HEK293 (cell line): ENCODE results near the gene VPS18.

Experiments used
- FEZF1 ChIP-seq: fragments of 450-650 bp; formaldehyde crosslinking; IDR thresholded peaks from 2 replicates; pipeline ENCODE4 v1.5.1; 2016; ENCODE audit warnings: missing biosample characterization, missing genetic modification characterization
- PATZ1 ChIP-seq: fragments of 450-650 bp; formaldehyde crosslinking; IDR thresholded peaks from 2 replicates; pipeline ENCODE4 v1.5.1; 2016; ENCODE audit warnings: missing biosample characterization, missing genetic modification characterization
- SCRT1 ChIP-seq: fragments of 450-650 bp; formaldehyde crosslinking; IDR thresholded peaks from 2 replicates; pipeline ENCODE4 v1.5.1; 2016; ENCODE audit warnings: missing biosample characterization, missing genetic modification characterization, borderline replicate concordance
- ZNF274 ChIP-seq, 2 experiments: fragments of 200-500 bp in 1 of 2; fragments of 450-650 bp in 1 of 2; sonication (Bioruptor generic) in 1 of 2; formaldehyde crosslinking in 1 of 2; IDR thresholded peaks; 2 replicates each; pipeline versions ENCODE4 v1.5.1 to v1.6.1; 2014 to 2016; ENCODE audit warnings: borderline replicate concordance in 1 of 2, inconsistent platforms in 1 of 2, low read length in 1 of 2, missing biosample characterization in 1 of 2, missing genetic modification characterization in 1 of 2
- ZNF747 ChIP-seq: fragments of 450-650 bp; formaldehyde crosslinking; IDR thresholded peaks from 2 replicates; pipeline ENCODE4 v1.5.1; 2016; ENCODE audit warnings: missing biosample characterization, missing genetic modification characterization
- TF ChIP-seq, protein P1 (sequence below): fragments of 450-650 bp; formaldehyde crosslinking; IDR thresholded peaks from 2 replicates; pipeline ENCODE4 v1.5.1; 2016; ENCODE audit warnings: missing biosample characterization, missing genetic modification characterization
- TF ChIP-seq, protein P2 (sequence below): fragments of 450-650 bp; formaldehyde crosslinking; IDR thresholded peaks from 2 replicates; pipeline ENCODE4 v1.5.1; 2016; ENCODE audit warnings: missing biosample characterization, missing genetic modification characterization

- TF ChIP-seq, protein P1, sequence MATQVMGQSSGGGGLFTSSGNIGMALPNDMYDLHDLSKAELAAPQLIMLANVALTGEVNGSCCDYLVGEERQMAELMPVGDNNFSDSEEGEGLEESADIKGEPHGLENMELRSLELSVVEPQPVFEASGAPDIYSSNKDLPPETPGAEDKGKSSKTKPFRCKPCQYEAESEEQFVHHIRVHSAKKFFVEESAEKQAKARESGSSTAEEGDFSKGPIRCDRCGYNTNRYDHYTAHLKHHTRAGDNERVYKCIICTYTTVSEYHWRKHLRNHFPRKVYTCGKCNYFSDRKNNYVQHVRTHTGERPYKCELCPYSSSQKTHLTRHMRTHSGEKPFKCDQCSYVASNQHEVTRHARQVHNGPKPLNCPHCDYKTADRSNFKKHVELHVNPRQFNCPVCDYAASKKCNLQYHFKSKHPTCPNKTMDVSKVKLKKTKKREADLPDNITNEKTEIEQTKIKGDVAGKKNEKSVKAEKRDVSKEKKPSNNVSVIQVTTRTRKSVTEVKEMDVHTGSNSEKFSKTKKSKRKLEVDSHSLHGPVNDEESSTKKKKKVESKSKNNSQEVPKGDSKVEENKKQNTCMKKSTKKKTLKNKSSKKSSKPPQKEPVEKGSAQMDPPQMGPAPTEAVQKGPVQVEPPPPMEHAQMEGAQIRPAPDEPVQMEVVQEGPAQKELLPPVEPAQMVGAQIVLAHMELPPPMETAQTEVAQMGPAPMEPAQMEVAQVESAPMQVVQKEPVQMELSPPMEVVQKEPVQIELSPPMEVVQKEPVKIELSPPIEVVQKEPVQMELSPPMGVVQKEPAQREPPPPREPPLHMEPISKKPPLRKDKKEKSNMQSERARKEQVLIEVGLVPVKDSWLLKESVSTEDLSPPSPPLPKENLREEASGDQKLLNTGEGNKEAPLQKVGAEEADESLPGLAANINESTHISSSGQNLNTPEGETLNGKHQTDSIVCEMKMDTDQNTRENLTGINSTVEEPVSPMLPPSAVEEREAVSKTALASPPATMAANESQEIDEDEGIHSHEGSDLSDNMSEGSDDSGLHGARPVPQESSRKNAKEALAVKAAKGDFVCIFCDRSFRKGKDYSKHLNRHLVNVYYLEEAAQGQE (tag by site-specific recombination), result no peak
- TF ChIP-seq FEZF1 (tag by site-specific recombination) (no peak), PATZ1 (tag by site-specific recombination) (no peak), ZNF747 (tag by site-specific recombination) (no peak), SCRT1 (no peak), ZNF274 (IDR thresholded peaks at IDR 0.05; ENCODE audit: low read length) (no peak), ZNF274 (tag by site-specific recombination; IDR thresholded peaks at IDR 0.05; ENCODE audit: borderline replicate concordance) (no peak)
- TF ChIP-seq, protein P2, sequence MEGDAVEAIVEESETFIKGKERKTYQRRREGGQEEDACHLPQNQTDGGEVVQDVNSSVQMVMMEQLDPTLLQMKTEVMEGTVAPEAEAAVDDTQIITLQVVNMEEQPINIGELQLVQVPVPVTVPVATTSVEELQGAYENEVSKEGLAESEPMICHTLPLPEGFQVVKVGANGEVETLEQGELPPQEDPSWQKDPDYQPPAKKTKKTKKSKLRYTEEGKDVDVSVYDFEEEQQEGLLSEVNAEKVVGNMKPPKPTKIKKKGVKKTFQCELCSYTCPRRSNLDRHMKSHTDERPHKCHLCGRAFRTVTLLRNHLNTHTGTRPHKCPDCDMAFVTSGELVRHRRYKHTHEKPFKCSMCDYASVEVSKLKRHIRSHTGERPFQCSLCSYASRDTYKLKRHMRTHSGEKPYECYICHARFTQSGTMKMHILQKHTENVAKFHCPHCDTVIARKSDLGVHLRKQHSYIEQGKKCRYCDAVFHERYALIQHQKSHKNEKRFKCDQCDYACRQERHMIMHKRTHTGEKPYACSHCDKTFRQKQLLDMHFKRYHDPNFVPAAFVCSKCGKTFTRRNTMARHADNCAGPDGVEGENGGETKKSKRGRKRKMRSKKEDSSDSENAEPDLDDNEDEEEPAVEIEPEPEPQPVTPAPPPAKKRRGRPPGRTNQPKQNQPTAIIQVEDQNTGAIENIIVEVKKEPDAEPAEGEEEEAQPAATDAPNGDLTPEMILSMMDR, result no peak
Measured at GRCh38 chr15:40850576-40851112, 43.6 kb upstream of the VPS18 start.
